Stimulated activated CD4-positive, alpha-beta T cell treated with anti-CD3 and anti-CD28 coated beads, Interleukin-15, amount 100 ng/mL, for 24 hours (primary cell): ENCODE results near the gene LRRC18.

Source experiments
- DNase-seq: peaks from one replicate; pipeline ENCODE4 v3.0.0-alpha.2; 2020

Gene LRRC18

GRCh38 chr10:48939790-48940325, at the start of gene LRRC18:
Gene LRRC18 (minus strand): TSS chr10:48939840. CDS start chr10:48914155, 25,685 bp downstream.
- no peak for DNase-seq

- no peak for DNase-seq
These were observed 46.0 kb upstream of the LRRC18 start for GRCh38 chr10:48985621-48986158.

GRCh38 chr10:48983648-48984351, 44.2 kb upstream of the LRRC18 start:
- DNase-seq, result no peak

- DNase-seq, result no peak
These were observed 42.9 kb upstream of the LRRC18 start for GRCh38 chr10:48982584-48982983.

GRCh38 chr10:48981310-48981907, 41.8 kb upstream of the LRRC18 start:
- peak; percentile 57 for DNase-seq

- DNase-seq, result no peak
These were observed 38.7 kb upstream of the LRRC18 start for GRCh38 chr10:48978318-48978717.

- no peak for DNase-seq
These were observed 36.6 kb upstream of the LRRC18 start for GRCh38 chr10:48976196-48976595.

GRCh38 chr10:48974510-48975156, 35.0 kb upstream of the LRRC18 start:
- DNase-seq, result no peak

- no peak for DNase-seq
These were observed 33.4 kb upstream of the LRRC18 start for GRCh38 chr10:48973065-48973464.

GRCh38 chr10:48970654-48971053, 31.0 kb upstream of the LRRC18 start:
- DNase-seq, result no peak

- no peak for DNase-seq
These were observed 30.4 kb upstream of the LRRC18 start for GRCh38 chr10:48970046-48970445.

- DNase-seq, result no peak
These were observed 28.4 kb upstream of the LRRC18 start for GRCh38 chr10:48968036-48968435.

- DNase-seq, result no peak
These were observed 25.8 kb upstream of the LRRC18 start for GRCh38 chr10:48965460-48965859.

- DNase-seq, result no peak
These were observed 24.4 kb upstream of the LRRC18 start for GRCh38 chr10:48964038-48964437.

GRCh38 chr10:48958598-48959190, 19.1 kb upstream of the LRRC18 start:
- DNase-seq, result no peak

- DNase-seq, result no peak
These were observed 17.9 kb upstream of the LRRC18 start for GRCh38 chr10:48957361-48958151.

- DNase-seq, result no peak
These were observed 12.1 kb upstream of the LRRC18 start for GRCh38 chr10:48951707-48952106.

- DNase-seq, result no peak
These were observed 8.9 kb upstream of the LRRC18 start for GRCh38 chr10:48948470-48949037.

GRCh38 chr10:48947690-48948469, 8.2 kb upstream of the LRRC18 start:
- DNase-seq, result no peak

- no peak for DNase-seq
These were observed 7.4 kb upstream of the LRRC18 start for GRCh38 chr10:48946891-48947500.

GRCh38 chr10:48946332-48946731, 6.7 kb upstream of the LRRC18 start:
- DNase-seq, result no peak
